ENCODE results near the gene SPNS3. TPM values are rescaled to one million over a fixed set of nuclear protein-coding genes. Genes with fewer than 3 reads are reported as not detected.

SPNS3 gene
- total RNA-seq, 2 experiments from 2014 or later = 51.2 to 54.6 TPM

- Histone ChIP-seq H3K9me3 (ENCODE audit: low read length) (no peaks in the 10 kb centered on the region), H4K20me1 (ENCODE audit: insufficient read depth, low read length) (no peaks in the 10 kb centered on the region), H3K36me3 (ENCODE audit: insufficient read depth, low read length) (peaks cover 10% of the 10 kb centered on the region; the same call in 1 of the 2 replicates), H3K79me2 (ENCODE audit: insufficient read depth, low read depth, low read length) (no peaks in the 10 kb centered on the region), H3K9me2 (ENCODE audit: insufficient read depth, low read length) (no peaks in the 10 kb centered on the region), H3K4me1 (ENCODE audit: insufficient read depth, low read length, poor library complexity, severe bottlenecking) (no peaks in the 10 kb centered on the region), H2AFZ (ENCODE audit: low read length) (no peak overlapping the region), H3K4me3 (ENCODE audit: low read depth, low read length, poor library complexity, severe bottlenecking) (no peak overlapping the region), H3K4me2 (ENCODE audit: low read length) (no peak overlapping the region), H3K27ac (ENCODE audit: low read depth, low read length, poor library complexity, severe bottlenecking) (no peak overlapping the region)
- ChIA-PET POLR2A (no interaction called here), CTCF (ENCODE audit: unreplicated experiment) (no interaction called here)
- TF ChIP-seq EZH2phosphoT487 (IDR thresholded peaks at IDR 0.05; ENCODE audit: borderline replicate concordance, low read depth, low read length) = no peak
- TF ChIP-seq CTCF (conservative IDR thresholded peaks at IDR 0.05; ENCODE audit: low read length) = no peak
- BruUV-seq (replicated peaks) = no TSS peak
- no peak for DNase-seq (ENCODE audit: low spot score)
- intact Hi-C loops (cut with micrococcal nuclease; ENCODE audit: unreplicated experiment) = no loop called here
These were observed 14.6 kb downstream of the SPNS3 start for GRCh38 chr17:4448197-4448980.

- Histone ChIP-seq H3K27ac (ENCODE audit: low read depth, low read length, poor library complexity, severe bottlenecking) (no peak overlapping the region), H3K9me3 (ENCODE audit: low read length) (no peaks in the 10 kb centered on the region), H2AFZ (ENCODE audit: low read length) (no peak overlapping the region), H3K36me3 (ENCODE audit: insufficient read depth, low read length) (peaks cover 10% of the 10 kb centered on the region; the same call in 1 of the 2 replicates), H3K4me3 (ENCODE audit: low read depth, low read length, poor library complexity, severe bottlenecking) (no peak overlapping the region), H3K4me2 (ENCODE audit: low read length) (no peak overlapping the region), H3K79me2 (ENCODE audit: insufficient read depth, low read depth, low read length) (no peaks in the 10 kb centered on the region), H4K20me1 (ENCODE audit: insufficient read depth, low read length) (no peaks in the 10 kb centered on the region), H3K4me1 (ENCODE audit: insufficient read depth, low read length, poor library complexity, severe bottlenecking) (no peaks in the 10 kb centered on the region), H3K9me2 (ENCODE audit: insufficient read depth, low read length) (no peaks in the 10 kb centered on the region)
- intact Hi-C loops (cut with micrococcal nuclease; ENCODE audit: unreplicated experiment) = no loop called here
- no TSS peak for BruUV-seq (replicated peaks)
- ChIA-PET CTCF (ENCODE audit: unreplicated experiment) (no interaction called here), POLR2A (no interaction called here)
- TF ChIP-seq CTCF (conservative IDR thresholded peaks at IDR 0.05; ENCODE audit: low read length) (no peak), EZH2phosphoT487 (IDR thresholded peaks at IDR 0.05; ENCODE audit: borderline replicate concordance, low read depth, low read length) (no peak)
- no peak for DNase-seq (ENCODE audit: low spot score)
These were observed 16.0 kb downstream of the SPNS3 start for GRCh38 chr17:4449736-4450135.

- Histone ChIP-seq H3K36me3 (ENCODE audit: insufficient read depth, low read length) (peaks cover 10% of the 10 kb centered on the region; the same call in 1 of the 2 replicates), H3K4me3 (ENCODE audit: low read depth, low read length, poor library complexity, severe bottlenecking) (no peak overlapping the region), H3K79me2 (ENCODE audit: insufficient read depth, low read depth, low read length) (no peaks in the 10 kb centered on the region), H2AFZ (ENCODE audit: low read length) (no peak overlapping the region), H3K4me2 (ENCODE audit: low read length) (no peak overlapping the region), H3K9me3 (ENCODE audit: low read length) (no peaks in the 10 kb centered on the region), H3K4me1 (ENCODE audit: insufficient read depth, low read length, poor library complexity, severe bottlenecking) (no peaks in the 10 kb centered on the region), H4K20me1 (ENCODE audit: insufficient read depth, low read length) (no peaks in the 10 kb centered on the region), H3K9me2 (ENCODE audit: insufficient read depth, low read length) (no peaks in the 10 kb centered on the region), H3K27ac (ENCODE audit: low read depth, low read length, poor library complexity, severe bottlenecking) (no peak overlapping the region)
- TF ChIP-seq EZH2phosphoT487 (IDR thresholded peaks at IDR 0.05; ENCODE audit: borderline replicate concordance, low read depth, low read length) (no peak), CTCF (conservative IDR thresholded peaks at IDR 0.05; ENCODE audit: low read length) (no peak)
- POLR2A ChIA-PET = interaction anchor here (2.7 kb wide), 1 partner anchor 14 kb away, joined by 15 read pairs; no protein-coding TSS in a partner anchor
- CTCF ChIA-PET (ENCODE audit: unreplicated experiment) = no interaction called here
- intact Hi-C loops (cut with micrococcal nuclease; ENCODE audit: unreplicated experiment) = no loop called here
- DNase-seq (ENCODE audit: low spot score) = no peak
- no TSS peak for BruUV-seq (replicated peaks)
These were observed 17.1 kb downstream of the SPNS3 start for GRCh38 chr17:4450710-4451316.

Data from OCI-LY7 (cell line).